Mesodermal cell (in vitro differentiated cells): Measurements from ENCODE around the gene FBXW5.

Experiments
- H3K27ac ChIP-seq: 2 replicates; pipeline ENCODE4 v1.7.0; 2013; ENCODE audit warnings: mild to moderate bottlenecking, low read depth, low read length, moderate library complexity; ENCODE audit not compliant: severe bottlenecking
- H3K36me3 ChIP-seq: 2 replicates; pipeline ENCODE4 v1.7.1; 2013; ENCODE audit warnings: mild to moderate bottlenecking, low read length, moderate library complexity; ENCODE audit not compliant: control insufficient read depth, insufficient read depth
- H3K4me1 ChIP-seq: one replicate; pipeline ENCODE4 v1.7.1; 2013; ENCODE audit warnings: mild to moderate bottlenecking, low read length; ENCODE audit not compliant: insufficient read depth, control insufficient read depth, poor library complexity, severe bottlenecking
- H3K4me3 ChIP-seq: 2 replicates; pipeline ENCODE4 v1.7.0; 2013; ENCODE audit warnings: low read length, control low read depth, mild to moderate bottlenecking; ENCODE audit not compliant: insufficient read depth, poor library complexity, severe bottlenecking; ENCODE audit errors: extremely low read depth
- H3K9me3 ChIP-seq: 2 replicates; pipeline ENCODE4 v1.7.1; 2013; ENCODE audit warnings: mild to moderate bottlenecking, low read length, moderate library complexity; ENCODE audit not compliant: control insufficient read depth
- WGBS, 2 experiments: methylation state at CpG; one replicate each; pipeline ENCODE4 v1.1.5; 2013; ENCODE audit warnings: missing lambda C conversion rate in 2 of 2; ENCODE audit not compliant: insufficient coverage in 2 of 2; 5-methylcytosine and 5-hydroxymethylcytosine counted together

The FBXW5 gene

DNA sequence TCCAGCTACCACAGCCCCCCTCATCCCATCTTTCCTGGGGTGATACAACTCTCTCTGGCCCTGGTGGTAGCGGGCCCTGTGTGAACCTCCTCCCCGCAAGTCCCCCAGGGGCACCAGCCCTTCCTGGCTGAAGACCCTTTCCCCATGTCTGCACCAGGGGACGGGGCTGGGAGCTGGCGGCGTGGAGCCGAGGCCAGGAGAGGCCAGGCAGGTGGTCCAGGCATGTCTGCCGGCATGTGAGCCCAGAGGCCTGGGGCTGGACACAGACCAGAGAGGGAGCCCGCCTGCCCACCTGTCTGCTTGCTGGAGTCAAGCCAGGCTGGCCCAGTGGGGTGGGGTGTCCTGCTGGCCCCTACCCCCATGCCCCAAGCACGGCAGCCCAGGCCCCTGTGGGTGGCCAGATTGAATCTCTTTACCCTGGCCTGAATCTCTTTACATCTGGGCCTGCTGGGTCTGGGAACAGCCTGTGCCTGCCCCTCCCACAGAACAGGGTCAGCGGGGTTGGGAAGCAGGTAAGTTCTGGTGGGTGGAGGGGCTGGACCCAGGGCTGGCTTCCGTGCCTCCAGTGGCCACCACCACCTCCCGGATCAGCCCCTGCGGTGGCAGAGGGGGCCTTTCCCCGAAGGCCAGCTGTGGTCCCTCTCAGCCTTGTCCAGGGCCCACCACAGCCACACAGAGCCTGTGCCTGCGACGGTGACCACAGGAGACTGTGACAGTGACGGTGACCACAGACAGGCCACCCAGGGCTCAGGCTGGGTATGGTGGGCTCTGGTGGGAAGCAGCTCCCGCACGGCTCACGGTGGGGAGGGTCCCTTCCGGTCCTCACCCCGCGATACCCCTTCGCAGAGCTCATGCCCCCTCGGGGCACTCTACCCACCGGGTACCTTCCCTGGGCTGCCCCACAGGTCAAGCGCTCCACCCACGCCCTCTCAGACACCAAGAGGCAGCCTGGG lies 14.6 kb upstream of the FBXW5 start:
- H3K4me3 ChIP-seq, result no peak overlapping the region
- no peaks in the 10 kb centered on the region for H3K36me3 ChIP-seq
- H3K4me1 ChIP-seq, result peaks cover 3% of the 10 kb centered on the region
- WGBS, 2 experiments, result 91% methylated on average over 25 to 26 of the region's 28 CpGs
- peaks cover 3% of the 10 kb centered on the region for H3K9me3 ChIP-seq
- no peak overlapping the region for H3K27ac ChIP-seq

DNA sequence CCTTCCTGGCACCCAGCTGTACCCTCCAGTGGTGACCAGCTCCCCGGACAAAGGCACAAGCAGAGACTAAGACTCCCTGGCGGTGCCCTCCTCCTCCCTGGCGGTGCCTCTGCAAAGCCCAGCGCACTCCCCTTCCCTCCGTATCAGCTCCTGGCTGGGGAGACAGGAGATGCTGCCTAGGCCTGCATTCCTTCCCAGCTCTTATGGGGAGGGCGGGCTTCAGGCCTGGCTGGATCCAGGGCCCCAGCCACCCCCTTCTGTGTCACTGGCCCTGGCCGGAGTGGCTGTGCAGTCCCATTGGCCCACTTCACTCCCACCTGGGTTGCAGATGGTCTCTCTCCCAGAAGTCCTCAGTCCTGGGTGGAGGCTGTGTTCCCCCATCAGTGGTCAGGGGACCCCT lies 13.9 kb upstream of the FBXW5 start:
- WGBS, 2 experiments, result 80 to 82% methylated on average over 6 to 7 of the region's 7 CpGs
- Histone ChIP-seq H3K36me3 (no peaks in the 10 kb centered on the region), H3K27ac (no peak overlapping the region), H3K4me3 (no peak overlapping the region), H3K4me1 (peaks cover 3% of the 10 kb centered on the region), H3K9me3 (peaks cover 3% of the 10 kb centered on the region)

DNA sequence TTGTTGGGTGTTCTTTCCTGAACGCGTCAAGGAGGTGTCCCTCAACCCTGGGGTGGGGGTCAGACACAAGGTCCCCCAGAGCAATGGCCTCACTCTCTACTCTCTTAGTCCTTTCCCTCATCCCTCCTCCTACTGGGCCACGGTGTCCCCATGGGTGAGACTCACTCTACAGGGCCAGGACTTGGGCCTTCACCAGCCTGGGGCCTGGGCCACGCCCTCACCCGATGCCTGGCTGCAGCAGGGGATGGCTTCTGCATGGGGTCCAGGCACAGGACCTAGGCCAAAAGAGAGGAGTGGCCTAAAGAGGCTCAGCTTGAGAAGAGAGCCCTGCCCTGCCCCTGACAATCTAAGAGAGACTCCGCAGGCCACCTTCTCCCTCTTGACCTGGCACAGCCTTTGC lies 13.4 kb upstream of the FBXW5 start:
- Histone ChIP-seq H3K4me1 (peaks cover 3% of the 10 kb centered on the region), H3K4me3 (no peak overlapping the region), H3K9me3 (peaks cover 3% of the 10 kb centered on the region), H3K27ac (no peak overlapping the region), H3K36me3 (no peaks in the 10 kb centered on the region)
- 86 to 94% methylated on average over 4 to 5 of the region's 6 CpGs for WGBS, 2 experiments

DNA sequence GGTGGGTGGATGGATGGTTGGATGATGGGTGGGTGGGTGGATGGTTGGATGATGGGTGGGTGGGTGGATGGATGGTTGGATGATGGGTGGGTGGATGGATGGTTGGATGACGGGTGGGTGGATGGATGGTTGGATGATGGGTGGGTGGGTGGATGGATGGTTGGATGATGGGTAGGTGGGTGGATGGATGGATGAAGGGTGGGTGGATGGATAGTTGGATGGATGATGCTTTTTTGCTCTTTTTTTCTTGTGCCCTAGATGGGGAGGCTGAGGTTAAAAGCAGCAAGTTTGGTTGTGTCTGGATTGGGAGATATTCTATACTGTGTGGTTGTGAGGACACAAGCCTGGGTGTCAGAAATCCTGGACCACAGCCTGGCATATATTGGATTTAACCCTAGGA lies 12.9 kb upstream of the FBXW5 start:
- Histone ChIP-seq H3K27ac (no peak overlapping the region), H3K9me3 (peaks cover 3% of the 10 kb centered on the region), H3K4me3 (no peak overlapping the region), H3K4me1 (peaks cover 3% of the 10 kb centered on the region), H3K36me3 (no peaks in the 10 kb centered on the region)
- WGBS, 2 experiments, result 83 to 88% methylated on average over 1 of the region's 1 CpG

DNA sequence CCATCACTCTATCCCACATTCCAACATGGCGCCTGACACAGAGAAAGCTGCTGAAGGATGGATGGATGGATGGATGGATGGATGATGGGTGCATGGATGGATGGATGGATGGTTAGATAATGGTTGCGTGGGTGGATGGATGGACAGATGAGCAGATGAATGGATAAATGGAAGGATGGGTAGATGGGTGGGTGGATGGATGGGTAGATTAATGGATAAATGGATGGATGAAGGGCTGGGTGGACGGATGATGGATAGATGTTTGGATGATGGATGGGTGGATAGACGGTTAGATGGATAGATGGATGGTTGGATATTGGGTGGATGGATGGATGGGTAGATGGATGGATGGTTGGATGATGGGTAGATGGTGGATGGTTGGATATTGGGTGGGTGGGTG lies 12.1 kb upstream of the FBXW5 start:
- Histone ChIP-seq H3K4me3 (no peak overlapping the region), H3K9me3 (peaks cover 3% of the 10 kb centered on the region), H3K27ac (no peak overlapping the region), H3K4me1 (peaks cover 3% of the 10 kb centered on the region), H3K36me3 (no peaks in the 10 kb centered on the region)
- WGBS, 2 experiments, result 85 to 93% methylated on average over 4 of the region's 4 CpGs

DNA sequence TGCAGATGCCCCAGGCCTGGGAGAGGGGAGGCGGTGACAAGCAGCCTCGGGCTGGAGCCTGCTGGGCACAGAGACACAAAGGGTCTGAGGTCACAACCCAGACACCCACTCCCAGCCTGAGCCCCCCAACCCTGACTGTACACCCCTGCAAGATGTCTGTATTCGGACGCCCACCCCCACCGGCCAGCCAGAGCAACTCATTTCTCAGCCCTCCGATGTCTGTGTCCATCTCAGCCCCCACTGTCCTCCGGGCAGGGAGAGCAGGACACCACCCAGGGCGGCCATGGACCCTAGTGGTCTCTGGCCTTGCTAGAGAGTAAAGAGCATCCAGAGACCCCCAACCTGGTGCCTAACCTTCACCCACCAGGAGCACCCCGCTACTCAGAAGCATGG lies 11.4 kb upstream of the FBXW5 start:
- Histone ChIP-seq H3K4me1 (peaks cover under 1% of the 10 kb centered on the region), H3K27ac (no peak overlapping the region), H3K4me3 (no peak overlapping the region), H3K36me3 (no peaks in the 10 kb centered on the region), H3K9me3 (peaks cover 3% of the 10 kb centered on the region)
- WGBS, 2 experiments, result 100% methylated on average over 2 to 7 of the region's 9 CpGs

DNA sequence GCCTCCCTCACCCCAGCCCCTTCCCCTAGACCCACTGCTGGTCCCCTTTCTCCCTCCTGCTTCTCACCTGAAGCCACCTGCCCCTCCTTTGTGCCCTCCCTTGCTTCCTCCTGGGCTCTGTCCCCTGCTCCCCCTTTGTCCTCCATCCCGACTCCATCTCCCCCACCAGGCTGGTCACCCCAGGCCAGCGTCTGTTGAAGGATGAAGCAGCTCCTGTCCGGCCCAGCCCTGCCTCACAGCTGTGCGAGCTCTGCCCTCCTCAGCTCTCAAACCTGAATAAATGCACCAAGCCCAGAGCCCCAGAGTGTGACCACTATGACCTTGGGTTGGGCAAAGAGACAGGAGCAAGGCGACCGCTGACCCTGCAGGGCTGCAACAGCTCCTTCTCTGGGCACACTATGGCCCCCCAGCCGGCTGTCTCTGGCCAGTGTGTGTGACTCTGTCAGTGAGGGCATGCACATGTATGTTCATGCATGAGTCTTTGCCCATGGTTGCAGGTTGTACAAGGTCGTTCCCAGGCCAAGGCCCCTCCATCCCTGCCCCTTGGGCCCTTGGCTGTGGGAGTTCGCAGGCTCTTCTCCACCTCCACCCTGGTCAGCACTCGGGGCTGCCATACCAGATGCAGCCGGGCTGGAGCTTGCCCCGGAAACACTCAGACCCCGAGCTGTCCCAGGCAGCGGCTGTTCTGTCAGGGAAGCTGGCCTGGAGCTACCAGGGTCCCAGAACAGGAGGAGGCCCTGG lies 10.8 kb upstream of the FBXW5 start:
- Histone ChIP-seq H3K4me1 (no peaks in the 10 kb centered on the region), H3K4me3 (no peak overlapping the region), H3K9me3 (peaks cover 3% of the 10 kb centered on the region), H3K36me3 (no peaks in the 10 kb centered on the region), H3K27ac (no peak overlapping the region)
- WGBS, 2 experiments, result 84 to 90% methylated on average over 13 of the region's 14 CpGs

DNA sequence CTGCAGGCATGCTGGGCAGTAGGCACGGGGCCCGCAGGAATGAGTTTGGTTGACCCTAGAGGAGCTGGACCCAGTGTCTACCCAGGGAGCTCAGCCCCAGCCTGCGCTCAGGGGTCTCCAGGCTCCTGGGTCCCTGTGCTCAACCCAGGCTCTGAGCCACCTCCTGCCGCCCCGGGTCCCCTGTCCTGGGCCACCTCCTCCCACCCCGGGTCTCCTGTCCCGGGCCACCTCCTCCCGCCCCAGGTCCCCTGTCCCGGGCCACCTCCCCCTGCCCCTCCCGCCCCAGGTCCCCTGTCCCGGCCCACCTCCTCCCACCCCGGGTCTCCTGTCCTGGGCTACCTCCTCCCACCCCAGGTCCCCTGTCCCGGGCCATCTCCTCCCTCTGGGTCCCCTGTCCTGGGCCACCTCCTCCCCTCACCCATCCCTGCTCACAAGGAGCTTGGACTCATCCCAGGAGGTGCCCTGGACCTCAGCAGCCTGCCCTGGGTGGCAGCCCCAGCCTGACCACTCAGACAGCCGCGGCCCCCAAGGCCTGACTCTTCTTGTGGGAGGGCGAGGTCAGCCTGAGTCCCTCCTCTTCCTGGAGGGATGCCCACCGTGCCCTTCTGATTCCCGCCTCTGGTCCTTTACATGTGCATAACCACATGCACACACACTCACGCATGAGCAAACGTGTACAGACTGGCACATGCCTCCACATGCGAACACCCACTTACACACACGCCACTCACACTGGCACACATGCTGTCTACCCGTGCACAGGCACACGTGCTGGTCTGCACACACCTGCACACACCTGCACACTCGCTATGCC lies 9.9 kb upstream of the FBXW5 start:
- H3K4me1 ChIP-seq, result no peaks in the 10 kb centered on the region
- H3K4me3 ChIP-seq, result no peak overlapping the region
- no peak overlapping the region for H3K27ac ChIP-seq
- peaks cover 3% of the 10 kb centered on the region for H3K9me3 ChIP-seq
- no peaks in the 10 kb centered on the region for H3K36me3 ChIP-seq
- 83 to 88% methylated on average over 15 to 18 of the region's 25 CpGs for WGBS, 2 experiments

DNA sequence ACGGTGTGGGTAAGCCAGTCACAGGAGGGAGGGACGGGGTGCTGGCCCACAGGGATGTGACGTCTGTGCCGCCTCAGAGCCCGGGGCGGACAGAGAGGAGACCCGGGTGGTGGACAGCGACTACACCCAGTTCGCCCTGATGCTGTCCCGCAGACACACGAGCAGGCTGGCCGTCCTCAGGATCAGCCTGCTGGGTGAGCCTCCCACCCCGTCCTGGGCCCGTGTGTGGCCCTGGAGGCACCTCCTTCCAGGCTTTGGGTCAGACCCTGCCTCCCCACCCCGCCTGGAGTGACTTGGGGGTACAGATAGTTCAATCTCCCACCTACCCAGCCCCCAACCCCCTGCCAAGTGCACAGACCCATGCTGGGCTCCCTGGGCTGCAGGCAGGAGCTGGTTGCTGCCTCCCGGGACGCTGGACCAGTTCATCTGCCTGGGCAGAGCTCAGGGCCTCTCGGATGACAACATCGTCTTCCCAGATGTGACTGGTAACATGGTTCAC lies 9.3 kb upstream of the FBXW5 start:
- Histone ChIP-seq H3K36me3 (no peaks in the 10 kb centered on the region), H3K4me1 (no peaks in the 10 kb centered on the region), H3K4me3 (no peak overlapping the region), H3K9me3 (peaks cover 3% of the 10 kb centered on the region), H3K27ac (no peak overlapping the region)
- WGBS, 2 experiments, result 85 to 88% methylated on average over 11 to 18 of the region's 19 CpGs
